Brain microvascular endothelial cell (primary cell): ENCODE data around the gene CEP131.

Source experiments
- DNase-seq: peaks from one replicate; pipeline ENCODE4 v3.0.0-alpha.2; 2020
- H3K27ac ChIP-seq: fragments of 250-450 bp; sonication (Bioruptor Pico); 2 replicates; pipeline ENCODE4 v1.5.1; 2020; ENCODE audit warnings: mild to moderate bottlenecking, moderate library complexity
- H3K27me3 ChIP-seq: fragments of 250-450 bp; sonication (Bioruptor Pico); replicated peaks from 2 replicates; pipeline ENCODE4 v1.5.1; 2020; ENCODE audit warnings: mild to moderate bottlenecking
- H3K36me3 ChIP-seq: fragments of 250-450 bp; sonication (Bioruptor Pico); replicated peaks from 2 replicates; pipeline ENCODE4 v1.5.1; 2020; ENCODE audit warnings: mild to moderate bottlenecking
- H3K4me3 ChIP-seq: 2 replicates; pipeline ENCODE4 v1.5.1; 2011; ENCODE audit warnings: low read depth, mild to moderate bottlenecking, control low read depth, low read length, moderate library complexity
- CTCF ChIP-seq: IDR thresholded peaks from 2 replicates; pipeline ENCODE4 v1.5.1; 2011; ENCODE audit warnings: low read depth, mild to moderate bottlenecking, moderate library complexity, low read length, control low read depth, inconsistent platforms; ENCODE audit errors: missing control alignments
- in situ Hi-C: cut with HindIII; loops from 2 replicates; pipeline ENCODE4 v1.10.0; 2017; ENCODE audit warnings: low sequenced_read_pairs, low pct_ligation_motif_present

Gene CEP131

DNA sequence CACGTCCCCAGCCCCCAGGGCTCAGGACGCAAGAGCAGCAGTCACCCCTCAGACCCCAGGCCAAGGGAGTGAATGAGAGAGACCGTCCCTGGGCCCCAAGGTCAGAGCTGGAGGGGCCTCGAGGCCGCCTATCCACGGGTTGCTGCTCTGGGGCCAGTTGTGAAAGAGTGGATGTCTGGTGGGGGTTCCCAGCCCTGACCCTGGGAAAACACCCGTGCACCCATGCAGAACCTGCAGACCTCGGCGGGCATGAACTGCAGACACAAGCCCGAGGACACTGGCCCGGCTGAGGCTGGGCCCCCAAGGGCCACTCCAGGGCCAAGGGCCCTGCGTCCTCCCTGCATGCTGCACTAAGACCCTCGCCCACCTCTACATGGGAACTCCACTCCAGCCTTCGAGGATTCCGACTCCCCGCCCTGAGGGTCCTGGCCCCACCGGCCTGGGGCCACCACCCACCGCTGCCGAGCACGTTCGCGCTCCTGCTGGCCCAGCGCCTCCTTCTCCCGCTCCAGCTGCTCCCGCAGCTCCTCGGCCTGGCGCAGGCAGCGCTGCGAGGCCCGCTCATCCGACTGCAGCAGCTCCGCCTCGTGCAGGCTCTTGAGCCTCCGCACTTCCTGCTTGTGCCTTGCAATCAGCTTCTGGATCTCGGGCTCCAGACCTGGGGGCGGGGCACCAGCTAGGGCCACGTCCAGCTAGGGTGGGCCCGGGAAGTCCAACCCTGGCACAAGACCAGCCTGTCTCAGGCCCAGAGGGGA, 29.1 kb downstream of the CEP131 start:
- no peak for DNase-seq
- H3K27me3 ChIP-seq: no peaks in the 10 kb centered on the region
- H3K4me3 ChIP-seq: no peak overlapping the region
- in situ Hi-C loops: no loop called here
- H3K27ac ChIP-seq: no peak overlapping the region
- no peaks in the 10 kb centered on the region for H3K36me3 ChIP-seq
- TF ChIP-seq CTCF: no peak

- TF ChIP-seq CTCF: no peak
- H3K36me3 ChIP-seq: no peaks in the 10 kb centered on the region
- DNase-seq: no peak
- in situ Hi-C loops: no loop called here
- H3K4me3 ChIP-seq: no peak overlapping the region
- no peak overlapping the region for H3K27ac ChIP-seq
- H3K27me3 ChIP-seq: no peaks in the 10 kb centered on the region
These were observed 29.7 kb downstream of the CEP131 start for GRCh38 chr17:81193051-81193410.

DNA sequence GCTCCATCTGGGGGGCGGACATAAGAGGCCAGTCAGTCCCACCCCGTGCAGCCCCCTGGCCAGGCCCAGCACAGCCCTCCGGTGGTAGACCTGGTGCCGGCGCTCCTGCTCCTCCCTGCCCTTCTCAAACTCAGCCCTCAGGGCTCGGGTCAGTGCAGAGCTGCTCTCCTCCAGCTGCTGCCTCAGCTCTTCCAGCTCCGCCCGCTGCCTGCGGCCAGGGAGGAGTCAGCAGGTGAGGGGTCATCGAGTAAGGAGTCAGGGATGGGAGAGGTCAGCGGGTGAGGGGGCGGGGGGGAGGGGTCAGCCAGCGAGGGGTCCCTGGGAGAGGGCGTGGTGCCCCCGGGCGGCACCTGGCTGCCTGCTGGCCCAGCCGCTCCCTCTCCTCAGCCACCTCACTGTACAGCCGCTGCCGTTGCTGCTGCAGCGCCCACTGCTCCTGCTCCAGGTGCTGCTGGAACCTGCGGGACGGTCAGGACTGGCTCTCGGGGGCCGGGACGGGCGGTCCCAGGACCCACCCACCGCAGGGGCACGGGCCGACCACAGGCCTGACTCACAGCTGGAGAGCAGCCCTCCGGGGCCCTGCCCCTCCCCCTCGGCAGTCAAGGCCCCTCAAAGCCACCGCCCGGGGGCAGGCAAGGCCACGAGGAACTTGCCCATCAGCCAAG, 30.2 kb downstream of the CEP131 start:
- no peak for TF ChIP-seq CTCF
- Histone ChIP-seq H3K27me3 (no peaks in the 10 kb centered on the region), H3K36me3 (no peaks in the 10 kb centered on the region), H3K27ac (no peak overlapping the region), H3K4me3 (no peak overlapping the region)
- no peak for DNase-seq
- in situ Hi-C loops: no loop called here

DNA sequence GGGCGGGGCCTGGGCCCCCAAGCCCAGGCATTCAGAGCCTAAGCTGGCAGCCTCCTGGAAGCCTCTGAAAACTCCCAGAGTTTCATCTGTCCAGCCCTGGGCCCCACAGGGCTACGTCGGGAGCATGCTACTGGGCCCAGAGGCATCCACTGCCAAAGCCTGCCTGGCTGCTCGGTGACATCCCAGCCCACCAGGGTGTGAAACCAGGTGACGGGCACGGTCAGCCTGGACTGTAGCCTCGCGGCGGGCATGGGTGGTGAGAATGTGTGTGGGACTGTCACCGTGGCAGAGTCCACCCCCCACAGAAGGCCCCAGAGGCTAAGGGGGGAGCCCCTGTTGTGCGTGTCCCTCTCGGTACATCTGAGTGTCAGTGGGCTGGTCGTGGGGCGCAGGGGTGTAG, 31.1 kb downstream of the CEP131 start:
- H3K4me3 ChIP-seq: no peak overlapping the region
- in situ Hi-C loops: no loop called here
- H3K27me3 ChIP-seq: no peaks in the 10 kb centered on the region
- H3K36me3 ChIP-seq: no peaks in the 10 kb centered on the region
- DNase-seq: no peak
- no peak for TF ChIP-seq CTCF
- no peak overlapping the region for H3K27ac ChIP-seq

GRCh38 chr17:81191116-81191515, 31.6 kb downstream of the CEP131 start:
- Histone ChIP-seq H3K36me3 (no peaks in the 10 kb centered on the region), H3K27ac (no peak overlapping the region), H3K4me3 (no peak overlapping the region), H3K27me3 (no peaks in the 10 kb centered on the region)
- in situ Hi-C loops: no loop called here
- TF ChIP-seq CTCF: no peak
- no peak for DNase-seq
